Right hindlimb (tissue), 1 donor: ENCODE results near the gene GRM8.

Experiments
- DNase-seq: peaks from one replicate; pipeline ENCODE4 v3.0.0-alpha.2; 2018

Gene GRM8

DNA sequence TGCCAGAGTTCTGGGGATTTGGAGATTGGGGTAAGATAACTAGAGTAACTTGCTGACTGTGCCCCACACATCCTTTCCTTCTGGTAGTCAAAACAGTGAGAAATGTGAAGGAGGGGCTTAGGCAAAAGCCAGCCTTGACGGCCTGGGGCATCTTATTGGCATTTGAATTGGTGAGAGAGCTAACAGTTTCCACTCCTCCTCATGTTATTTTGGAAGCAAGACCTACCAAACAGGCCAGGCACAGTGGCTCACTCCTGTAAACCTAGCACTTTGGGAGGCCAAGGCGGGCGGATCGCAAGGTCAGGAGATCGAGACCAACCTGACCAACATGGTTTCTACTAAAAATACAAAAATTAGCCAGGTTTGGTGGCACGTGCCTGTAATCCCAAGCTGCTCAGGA lies 596.6 kb downstream of the GRM8 start:
- no peak for DNase-seq

DNA sequence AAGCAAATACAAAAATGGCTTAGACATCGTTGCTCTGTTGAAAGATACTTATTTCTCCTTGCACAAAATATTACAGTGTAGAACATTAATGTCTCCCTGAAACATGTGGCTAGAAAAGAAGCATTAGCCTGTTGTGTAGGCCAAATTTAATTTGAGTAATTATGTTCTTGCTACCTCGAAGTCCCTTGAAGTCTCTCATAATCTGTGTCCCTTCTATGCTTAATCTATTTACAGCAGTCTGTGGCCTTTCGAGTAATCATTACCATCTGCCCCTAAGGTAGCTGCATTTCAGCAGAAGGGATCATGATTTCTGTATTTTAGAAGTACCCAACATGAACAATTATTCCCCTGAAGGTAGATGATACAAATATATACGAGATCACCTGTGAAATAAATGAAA lies 615.2 kb downstream of the GRM8 start:
- DNase-seq = no peak

GRCh38 chr7:126635545-126635944 lies 617.2 kb downstream of the GRM8 start:
- no peak for DNase-seq

DNA sequence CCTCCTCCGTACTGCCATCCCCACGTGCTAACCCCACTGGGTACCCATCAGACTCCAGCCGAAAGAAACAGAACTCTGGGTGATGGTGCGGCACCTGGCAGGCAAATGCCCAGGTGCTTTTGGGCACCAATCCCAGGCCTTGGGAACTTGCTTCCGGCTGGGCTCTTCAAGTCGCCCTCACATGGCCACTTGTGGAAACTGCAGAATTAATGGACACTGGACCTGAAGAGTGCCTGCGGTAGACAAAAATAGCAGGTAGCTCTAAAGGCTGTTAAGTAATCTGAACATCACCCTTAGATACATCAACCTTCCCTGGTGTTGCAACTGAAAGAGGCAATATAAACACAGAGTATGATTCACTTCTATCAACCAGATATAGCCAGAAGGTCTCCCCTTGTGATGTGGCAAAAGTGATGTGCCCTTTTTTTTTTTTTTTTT lies 644.4 kb downstream of the GRM8 start:
- no peak for DNase-seq

DNA sequence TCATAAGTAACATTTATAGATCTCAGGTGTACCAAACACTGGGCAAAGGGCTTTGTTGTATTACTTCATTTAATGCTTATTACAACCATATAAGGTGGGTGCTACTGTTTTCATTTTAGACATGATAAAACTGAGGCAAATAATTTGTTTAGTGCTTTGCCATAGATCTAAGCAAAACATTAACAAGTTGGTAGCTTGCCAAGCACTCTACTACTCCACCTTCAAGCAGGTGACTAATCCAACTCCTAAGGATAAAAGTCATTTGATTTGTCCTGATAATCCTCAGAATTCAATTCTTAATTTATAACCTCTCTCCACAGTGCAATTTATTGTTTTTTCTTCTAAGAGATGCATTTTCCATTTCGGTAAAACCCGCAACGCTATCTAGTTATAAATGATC lies 646.4 kb downstream of the GRM8 start:
- no peak for DNase-seq

- DNase-seq = no peak
Measured at GRCh38 chr7:126605553-126605952, 647.2 kb downstream of the GRM8 start.

DNA sequence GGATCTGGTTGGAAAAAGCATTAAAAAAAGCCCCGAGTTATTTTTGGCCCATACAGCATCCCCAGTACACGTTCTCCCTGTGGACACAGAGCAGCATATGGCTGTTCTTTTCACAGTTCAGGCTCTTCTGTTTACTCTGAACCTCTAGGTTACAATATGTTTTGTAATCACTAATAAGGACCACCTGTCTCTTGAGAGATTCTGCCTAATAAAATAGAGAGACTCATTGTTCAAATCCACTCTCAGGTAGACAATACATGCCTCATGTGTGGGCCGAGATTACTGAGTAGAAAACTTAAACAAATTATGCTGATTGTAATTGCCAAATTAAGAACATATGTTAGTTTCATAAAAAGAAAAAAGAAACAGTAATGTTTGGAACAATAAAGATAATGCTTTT lies 647.7 kb downstream of the GRM8 start:
- DNase-seq = no peak

DNA sequence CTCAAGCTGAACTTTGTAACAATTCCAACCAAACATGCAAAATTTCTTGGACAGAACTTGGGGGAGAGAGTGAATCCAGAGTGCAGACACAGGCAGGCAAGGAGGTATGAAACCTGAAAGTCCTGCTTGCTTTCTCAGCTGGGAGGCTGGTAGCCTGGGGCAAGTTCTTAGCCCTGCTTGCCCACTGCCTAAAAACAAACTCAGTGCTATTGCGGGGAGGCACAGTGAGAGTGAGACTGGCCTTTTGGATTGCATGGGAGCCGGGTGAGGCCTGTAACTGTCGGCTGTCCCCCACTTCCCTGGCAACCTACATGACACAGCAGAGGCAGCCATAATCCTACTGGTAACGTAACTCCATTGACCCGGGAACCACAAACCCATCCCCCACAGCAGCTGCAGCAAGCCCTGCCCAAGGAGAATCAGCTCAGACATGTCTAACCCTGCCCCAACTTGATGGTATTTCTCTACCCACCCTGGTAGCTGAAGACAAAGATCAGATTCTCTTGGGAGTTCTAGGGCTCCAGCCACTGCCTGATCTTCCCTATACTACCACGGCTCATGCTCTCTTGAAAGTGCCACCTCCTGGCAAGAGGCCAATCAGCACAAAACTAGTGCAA lies 663.6 kb downstream of the GRM8 start:
- DNase-seq = no peak

GRCh38 chr7:126578338-126578737 lies 674.4 kb downstream of the GRM8 start:
- peak; percentile 24 for DNase-seq

GRCh38 chr7:126574276-126575250 lies 678.2 kb downstream of the GRM8 start:
- DNase-seq = no peak

GRCh38 chr7:126570845-126571244 lies 681.9 kb downstream of the GRM8 start:
- no peak for DNase-seq

DNA sequence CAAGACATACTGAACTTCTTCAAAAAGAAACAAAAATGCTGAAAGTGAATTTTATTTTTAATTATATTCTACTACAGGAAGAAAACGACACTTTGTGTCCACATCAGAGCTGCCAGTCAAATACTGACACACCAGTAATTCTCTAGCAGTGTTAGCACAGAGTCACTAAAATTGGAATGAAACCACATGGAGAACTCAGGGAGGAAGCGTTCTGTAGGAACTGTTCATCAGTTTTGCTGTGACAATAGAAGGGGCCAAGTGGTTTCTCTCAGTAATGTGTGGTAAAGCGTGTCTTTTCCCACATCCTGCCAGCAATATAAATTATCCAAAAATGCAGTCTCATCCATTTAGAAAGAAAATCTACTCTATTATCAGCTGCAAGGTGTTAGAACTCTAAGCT lies 683.3 kb downstream of the GRM8 start:
- no peak for DNase-seq

GRCh38 chr7:126557271-126557670 lies 695.5 kb downstream of the GRM8 start:
- DNase-seq = no peak

GRCh38 chr7:126541406-126541805 lies 711.3 kb downstream of the GRM8 start:
- no peak for DNase-seq

DNA sequence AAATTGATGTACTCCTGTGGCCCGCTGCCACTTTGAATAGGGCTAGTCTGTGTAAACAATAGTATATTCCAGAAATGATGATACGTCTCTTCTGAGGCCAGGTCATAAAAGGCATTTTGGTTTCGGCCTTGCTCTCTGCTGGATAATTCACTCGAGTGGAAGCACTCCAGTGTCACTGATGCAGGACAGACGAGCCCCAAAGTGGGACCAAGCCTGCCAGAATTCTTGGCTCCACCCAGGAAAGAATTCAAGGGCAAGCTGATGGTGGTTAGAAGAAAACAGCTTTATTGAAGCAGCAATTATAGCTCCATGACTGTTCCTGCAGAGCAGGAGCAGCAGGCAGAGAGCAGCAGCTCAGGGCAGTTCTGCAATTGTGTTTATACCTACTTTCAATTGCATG lies 717.6 kb downstream of the GRM8 start:
- no peak for DNase-seq

- no peak for DNase-seq
Measured at GRCh38 chr7:126533715-126534114, 719.0 kb downstream of the GRM8 start.

DNA sequence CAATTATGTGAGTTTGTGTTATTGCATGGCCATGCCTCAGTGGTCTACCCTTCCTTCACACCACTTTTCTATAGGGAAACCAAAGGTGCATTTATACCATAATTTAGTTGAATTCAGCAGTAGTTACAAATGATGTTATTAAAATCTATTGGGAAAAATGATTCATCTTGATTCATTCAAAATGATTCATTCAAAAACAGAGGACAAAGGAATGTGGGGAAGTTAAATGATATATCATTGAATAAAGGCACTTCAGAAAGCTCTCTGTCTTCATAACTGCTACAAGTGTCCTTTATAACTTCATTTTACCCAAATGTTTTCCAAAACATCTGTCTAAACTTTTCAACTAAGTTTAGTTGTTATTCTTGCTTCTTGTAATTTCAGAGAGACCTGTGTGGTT lies 722.9 kb downstream of the GRM8 start:
- DNase-seq = no peak

- DNase-seq = no peak
Measured at GRCh38 chr7:126529254-126529653, 723.5 kb downstream of the GRM8 start.

DNA sequence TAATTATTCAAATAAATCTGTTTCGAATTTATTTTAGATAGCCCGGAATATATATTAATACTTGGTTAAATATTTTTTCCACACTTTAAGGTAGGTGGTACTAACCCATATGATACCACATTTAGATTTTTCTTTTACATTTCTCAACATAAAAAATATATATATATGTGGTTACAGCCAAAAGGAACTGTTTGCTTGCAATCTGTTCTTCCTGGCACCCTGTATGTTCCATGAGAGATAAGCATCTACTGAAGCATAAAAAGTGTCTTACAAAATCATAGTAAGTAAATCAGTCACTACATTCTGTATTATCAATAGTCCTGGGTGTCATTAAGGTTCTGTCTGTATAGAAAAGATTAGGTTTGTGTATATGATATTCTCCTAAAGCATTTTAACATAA lies 726.8 kb downstream of the GRM8 start:
- DNase-seq = no peak

- DNase-seq = no peak
Measured at GRCh38 chr7:126524967-126525366, 727.8 kb downstream of the GRM8 start.

DNA sequence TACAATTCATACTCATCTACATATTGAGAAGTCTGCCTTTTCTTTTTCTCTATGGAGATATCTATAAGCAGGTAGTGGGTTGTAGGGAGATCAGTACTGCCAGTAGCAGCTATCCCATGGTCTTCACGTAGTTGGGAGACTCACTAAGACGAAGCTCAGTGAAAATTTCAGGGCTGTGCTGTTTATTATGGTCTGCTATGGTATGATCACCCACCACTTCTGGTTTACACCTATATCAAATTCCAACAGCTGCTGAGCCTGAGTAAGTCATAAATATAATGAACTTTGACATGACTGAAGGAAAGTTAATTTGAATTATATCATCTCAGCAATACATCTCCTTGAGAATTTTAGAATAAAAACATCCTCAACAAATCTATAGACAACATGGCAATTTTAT lies 741.7 kb downstream of the GRM8 start:
- no peak for DNase-seq

DNA sequence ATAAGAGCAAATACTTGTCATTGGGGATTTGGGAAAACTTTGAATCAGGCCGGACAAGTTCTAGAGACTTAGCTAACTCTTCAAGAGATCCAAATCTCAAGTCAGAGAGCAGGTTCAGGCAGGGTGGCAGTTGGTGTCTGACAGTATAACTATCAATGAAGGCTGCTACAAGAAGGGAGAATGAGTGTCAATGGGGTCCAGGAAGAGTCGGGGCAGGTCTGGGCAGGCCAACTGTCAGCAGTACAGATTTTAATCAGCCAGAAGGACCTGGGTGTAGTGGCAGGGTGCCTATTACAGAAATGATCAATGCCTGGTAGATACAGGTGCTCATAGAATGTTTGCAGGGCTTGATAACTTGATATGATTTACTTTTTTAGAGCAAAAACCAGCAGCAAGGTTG lies 751.1 kb downstream of the GRM8 start:
- no peak for DNase-seq

DNA sequence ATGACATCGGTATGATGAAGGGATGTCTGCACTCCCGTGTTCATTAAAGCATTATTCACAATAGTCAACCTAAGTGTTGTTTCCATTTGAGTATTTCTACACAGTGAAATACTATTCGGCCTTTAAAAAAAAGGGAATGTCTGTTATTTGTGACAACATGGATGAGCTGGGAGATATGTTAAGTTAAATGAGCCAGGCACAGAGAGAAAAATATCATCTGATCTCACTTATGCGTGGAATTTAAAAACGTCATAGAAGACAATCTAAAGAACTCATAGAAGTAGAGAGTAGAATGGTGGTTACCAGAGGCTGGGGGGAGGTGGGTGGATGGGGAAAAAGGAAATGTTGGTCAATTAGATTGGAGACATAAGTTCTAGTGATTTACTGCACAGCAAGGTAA lies 753.3 kb downstream of the GRM8 start:
- no peak for DNase-seq

GRCh38 chr7:126495733-126496132 lies 757.0 kb downstream of the GRM8 start:
- DNase-seq = no peak
